ENCODE data around the gene RANBP6.

RANBP6 gene

DNA sequence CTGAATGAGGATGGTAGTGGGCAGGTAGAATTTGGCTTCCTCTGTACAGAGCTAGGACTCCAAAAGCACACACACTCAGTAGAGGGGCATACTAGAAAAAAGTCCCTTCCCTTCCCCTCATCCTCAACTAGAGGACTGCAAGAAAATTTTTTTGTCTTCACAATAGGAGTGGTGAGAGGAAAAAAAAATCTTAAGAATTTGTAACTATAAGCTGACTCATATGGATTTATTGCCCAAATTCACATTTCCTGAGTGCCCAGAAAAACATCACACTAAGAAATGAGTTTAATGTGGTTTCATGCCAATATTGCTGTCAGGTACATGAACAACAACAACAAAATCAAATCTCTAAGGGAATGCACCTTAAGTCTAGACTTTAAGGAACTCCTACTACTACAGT, 43.7 kb downstream of the RANBP6 start:
- peaks cover 50% of the 10 kb centered on the region for H3K36me3 Mint-ChIP-seq
- peaks cover 28% of the 10 kb centered on the region for H3K4me1 Mint-ChIP-seq
- no peak overlapping the region for H3K27ac Mint-ChIP-seq
- no peak overlapping the region for H3K4me3 Mint-ChIP-seq
- H3K27me3 Mint-ChIP-seq, result no peaks in the 10 kb centered on the region
- H3K9me3 Mint-ChIP-seq, result no peaks in the 10 kb centered on the region

Data from activated naive CD4-positive, alpha-beta T cell treated with anti-CD3 and anti-CD28 coated beads, Interleukin-2, amount 50 U/mL, for 24 hours (primary cell).